ENCODE data around the gene KRTAP27-1.

GRCh38 chr21:30326390-30326789 is 11.1 kb downstream of the KRTAP27-1 start:
- no peak for TF ChIP-seq ZFP3 (CRISPR knock-in tag; IDR thresholded peaks at IDR 0.05)
- TF ChIP-seq PATZ1 (CRISPR knock-in tag; IDR thresholded peaks at IDR 0.05; ENCODE audit: borderline replicate concordance), result no peak
- no peak for TF ChIP-seq ZC3H10 (CRISPR knock-in tag; IDR thresholded peaks at IDR 0.05)

Measured in SK-N-SH treated with all-trans-retinoic acid at 6 μM for 48 hours (cell line).